KOPT-K1 (cell line): ENCODE data around the gene INPP5A.
"Not testable (repeated sequence)": the region's sequence is repeated elsewhere in the genome, so short reads cannot be mapped to it uniquely, and the experiment has no call there.

Source experiments
- H3K27ac ChIP-seq: fragments of 200-600 bp; sonication (generic); 2 replicates; pipeline ENCODE4 v1.5.1; 2016; ENCODE audit warnings: antibody characterized with exemption, mild to moderate bottlenecking, low read depth, low read length; ENCODE audit not compliant: poor library complexity, severe bottlenecking
- H3K36me3 ChIP-seq: fragments of 200-600 bp; sonication (generic); 2 replicates; pipeline ENCODE4 v1.5.1; 2017; ENCODE audit warnings: antibody characterized with exemption, mild to moderate bottlenecking, low read length, moderate library complexity; ENCODE audit not compliant: insufficient read depth
- H3K9me3 ChIP-seq: fragments of 200-600 bp; sonication (generic); 2 replicates; pipeline ENCODE4 v1.5.1; 2017; ENCODE audit warnings: antibody characterized with exemption, low read length, mild to moderate bottlenecking; ENCODE audit not compliant: insufficient read depth, poor library complexity, severe bottlenecking

INPP5A gene

DNA sequence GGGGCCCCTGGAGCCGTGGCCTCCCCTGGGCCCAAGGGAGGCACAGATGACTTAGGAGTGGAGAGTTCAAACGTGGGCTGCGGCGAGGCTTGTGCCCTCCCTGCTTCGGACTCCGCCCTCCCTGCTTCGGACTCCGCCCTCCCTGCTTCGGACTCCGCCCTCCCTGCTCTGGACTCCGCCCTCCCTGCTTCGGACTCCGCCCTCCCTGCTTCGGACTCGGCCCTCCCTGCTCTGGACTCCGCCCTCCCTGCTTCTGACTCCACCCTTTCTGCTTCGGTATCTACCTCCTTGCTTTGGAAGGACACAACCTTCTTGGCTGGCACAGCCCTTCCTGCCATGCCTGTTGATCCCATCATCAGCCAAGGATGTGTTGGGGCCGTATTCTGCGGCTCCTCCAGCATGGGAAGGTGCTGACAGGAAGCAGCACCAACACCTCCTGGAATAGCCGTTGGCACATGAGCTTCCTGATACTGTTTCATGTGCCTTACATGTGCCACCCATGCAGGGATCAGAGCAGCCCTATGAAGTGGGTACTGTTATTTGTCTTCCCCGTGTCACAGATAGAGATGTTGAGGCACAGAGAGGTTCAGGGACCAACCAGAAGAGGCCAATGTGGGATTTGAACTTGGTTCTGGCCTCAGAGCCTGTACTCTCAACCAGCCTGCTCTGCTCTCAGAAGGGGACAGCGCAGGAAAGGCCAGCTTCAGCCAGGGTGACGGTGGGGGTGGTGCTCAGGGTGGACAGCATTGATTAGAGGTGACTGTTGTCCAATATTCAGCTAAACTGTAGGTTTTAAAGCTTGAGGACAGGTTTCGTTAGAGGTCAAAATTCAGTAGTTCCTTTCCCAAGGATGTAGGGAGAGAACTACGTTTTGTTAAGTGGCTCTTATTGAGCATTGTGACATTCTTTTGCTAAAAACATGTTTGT is 133.9 kb downstream of the INPP5A start:
- no peaks in the 10 kb centered on the region for H3K9me3 ChIP-seq
- no peak overlapping the region for H3K27ac ChIP-seq
- no peaks in the 10 kb centered on the region for H3K36me3 ChIP-seq

DNA sequence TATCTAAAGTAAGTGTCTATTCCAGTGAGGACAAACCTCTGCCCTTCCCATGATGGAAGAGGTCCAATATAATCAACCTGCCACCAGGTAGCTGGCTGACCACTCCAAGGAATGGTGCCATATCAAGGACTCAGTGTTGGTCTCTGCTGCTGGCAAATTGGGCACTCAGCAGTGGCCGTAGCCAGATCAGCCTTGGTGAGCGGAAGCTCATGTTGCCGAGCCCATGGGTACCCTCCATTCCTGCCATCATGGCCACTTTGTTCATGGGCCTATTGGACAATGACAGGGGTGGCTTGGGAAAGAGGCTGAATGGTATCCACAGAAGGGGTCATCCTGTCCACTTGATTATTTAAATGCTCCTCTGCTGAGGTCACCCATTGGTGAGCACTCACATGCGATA is 136.2 kb downstream of the INPP5A start:
- not testable (repeated sequence) for H3K9me3 ChIP-seq, H3K27ac ChIP-seq, H3K36me3 ChIP-seq

DNA sequence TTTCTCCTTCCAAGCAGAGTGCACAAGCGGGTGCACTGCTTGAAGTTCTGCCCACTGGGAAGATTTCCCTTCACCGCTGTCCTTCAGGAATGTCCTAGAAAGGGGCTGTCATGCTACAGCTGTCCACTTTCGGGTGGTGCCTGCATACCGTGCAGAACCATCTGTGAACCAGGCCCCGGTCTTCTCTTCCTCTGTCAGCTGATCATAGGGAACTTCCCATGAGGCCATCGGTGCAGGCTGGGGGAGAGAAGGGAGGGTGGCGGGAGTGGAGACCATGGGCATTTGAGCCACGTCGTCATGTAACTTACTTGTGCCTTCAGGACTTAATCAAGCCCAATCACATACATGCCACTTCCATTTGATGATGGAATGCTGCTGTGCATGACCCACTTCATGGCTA is 136.7 kb downstream of the INPP5A start:
- Histone ChIP-seq H3K27ac (no peak overlapping the region), H3K36me3 (no peaks in the 10 kb centered on the region), H3K9me3 (no peaks in the 10 kb centered on the region)

GRCh38 chr10:132675031-132675740 is 137.6 kb downstream of the INPP5A start:
- Histone ChIP-seq H3K9me3 (no peaks in the 10 kb centered on the region), H3K36me3 (no peaks in the 10 kb centered on the region), H3K27ac (no peak overlapping the region)

- H3K9me3 ChIP-seq = no peaks in the 10 kb centered on the region
- H3K36me3 ChIP-seq = no peaks in the 10 kb centered on the region
- H3K27ac ChIP-seq = no peak overlapping the region
Observed at GRCh38 chr10:132676193-132676891, 138.8 kb downstream of the INPP5A start.

GRCh38 chr10:132677096-132677472 is 139.5 kb downstream of the INPP5A start:
- H3K9me3 ChIP-seq = no peaks in the 10 kb centered on the region
- H3K36me3 ChIP-seq = no peaks in the 10 kb centered on the region
- no peak overlapping the region for H3K27ac ChIP-seq

DNA sequence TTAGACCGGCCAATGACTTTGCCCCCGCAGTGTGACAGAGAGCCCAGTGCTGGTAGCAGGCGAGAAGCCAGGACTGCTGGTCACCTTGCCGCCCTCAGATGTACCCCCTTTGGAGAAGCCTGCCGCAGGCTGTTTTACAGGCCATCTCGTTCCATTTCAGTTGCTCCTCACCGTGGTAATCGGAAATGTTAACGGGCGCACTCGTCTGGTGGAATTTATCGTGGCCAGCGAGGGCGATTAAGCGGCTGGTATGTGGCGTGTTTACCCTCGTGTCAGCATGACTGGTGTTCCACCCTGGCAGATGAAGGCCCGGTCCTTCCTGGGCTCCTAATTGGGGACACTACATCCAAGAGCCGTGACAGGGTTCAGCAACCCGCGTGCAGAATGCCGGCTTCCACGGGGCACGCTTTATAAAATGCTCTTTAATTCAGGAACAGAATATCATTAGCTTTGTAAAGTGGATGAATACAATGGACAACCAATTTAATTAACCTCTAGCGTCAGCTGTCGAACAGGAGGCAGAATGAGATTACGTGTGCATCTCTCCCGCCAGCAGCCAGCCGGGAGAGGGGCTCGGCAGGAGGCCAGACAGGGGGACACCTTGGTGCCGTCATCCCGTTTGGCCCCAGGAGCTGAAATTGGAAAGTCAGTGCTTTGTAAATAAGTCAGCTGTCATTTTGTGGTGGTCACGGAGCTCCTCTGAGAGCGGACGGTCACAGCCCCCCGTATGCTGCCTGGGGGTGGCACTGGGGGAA is 140.1 kb downstream of the INPP5A start:
- Histone ChIP-seq H3K36me3 (no peaks in the 10 kb centered on the region), H3K27ac (no peak overlapping the region), H3K9me3 (no peaks in the 10 kb centered on the region)

GRCh38 chr10:132678436-132679216 is 141.0 kb downstream of the INPP5A start:
- Histone ChIP-seq H3K27ac (no peak overlapping the region), H3K9me3 (no peaks in the 10 kb centered on the region), H3K36me3 (no peaks in the 10 kb centered on the region)

DNA sequence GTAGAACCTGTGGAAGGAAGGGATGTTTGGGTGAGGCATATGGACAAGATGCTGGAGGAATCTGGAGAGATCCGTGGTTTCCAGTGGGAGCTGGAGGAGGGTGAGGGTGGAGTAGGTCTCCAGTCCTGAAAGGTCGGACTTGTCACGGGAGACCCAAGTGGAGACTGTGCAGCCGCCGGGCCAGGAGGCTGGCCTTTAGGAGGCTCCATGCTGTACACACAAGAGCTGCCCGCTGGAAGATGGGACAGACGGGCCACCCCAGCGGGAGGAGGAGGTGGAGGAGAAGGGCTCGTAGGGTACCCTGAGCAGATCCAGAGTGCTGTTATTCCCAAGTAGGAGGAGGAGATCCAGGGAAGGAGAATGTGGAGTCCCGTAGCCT is 141.6 kb downstream of the INPP5A start:
- H3K36me3 ChIP-seq = no peaks in the 10 kb centered on the region
- H3K9me3 ChIP-seq = no peaks in the 10 kb centered on the region
- no peak overlapping the region for H3K27ac ChIP-seq

- Histone ChIP-seq H3K27ac (no peak overlapping the region), H3K36me3 (no peaks in the 10 kb centered on the region), H3K9me3 (no peaks in the 10 kb centered on the region)
Observed at GRCh38 chr10:132679640-132680039, 142.1 kb downstream of the INPP5A start.

DNA sequence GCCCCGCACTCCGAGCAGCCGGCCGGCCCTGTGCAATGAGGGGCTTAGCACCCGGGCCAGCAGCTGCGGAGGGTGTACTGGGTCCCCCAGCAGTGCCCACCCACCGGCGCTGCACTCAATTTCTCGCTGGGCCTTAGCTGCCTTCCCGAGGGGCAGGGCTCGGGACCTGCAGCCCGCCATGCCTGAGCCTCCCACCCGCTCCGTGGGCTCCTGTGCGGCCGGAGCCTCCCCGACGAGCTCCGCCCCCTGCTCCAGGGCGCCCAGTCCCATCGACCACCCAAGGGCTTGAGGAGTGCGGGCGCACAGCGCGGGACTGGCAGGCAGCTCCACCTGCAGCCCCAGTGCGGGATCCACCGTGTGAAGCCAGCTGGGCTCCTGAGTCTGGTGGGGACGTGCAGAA is 143.2 kb downstream of the INPP5A start:
- H3K9me3 ChIP-seq, H3K36me3 ChIP-seq, H3K27ac ChIP-seq: not testable (repeated sequence)

DNA sequence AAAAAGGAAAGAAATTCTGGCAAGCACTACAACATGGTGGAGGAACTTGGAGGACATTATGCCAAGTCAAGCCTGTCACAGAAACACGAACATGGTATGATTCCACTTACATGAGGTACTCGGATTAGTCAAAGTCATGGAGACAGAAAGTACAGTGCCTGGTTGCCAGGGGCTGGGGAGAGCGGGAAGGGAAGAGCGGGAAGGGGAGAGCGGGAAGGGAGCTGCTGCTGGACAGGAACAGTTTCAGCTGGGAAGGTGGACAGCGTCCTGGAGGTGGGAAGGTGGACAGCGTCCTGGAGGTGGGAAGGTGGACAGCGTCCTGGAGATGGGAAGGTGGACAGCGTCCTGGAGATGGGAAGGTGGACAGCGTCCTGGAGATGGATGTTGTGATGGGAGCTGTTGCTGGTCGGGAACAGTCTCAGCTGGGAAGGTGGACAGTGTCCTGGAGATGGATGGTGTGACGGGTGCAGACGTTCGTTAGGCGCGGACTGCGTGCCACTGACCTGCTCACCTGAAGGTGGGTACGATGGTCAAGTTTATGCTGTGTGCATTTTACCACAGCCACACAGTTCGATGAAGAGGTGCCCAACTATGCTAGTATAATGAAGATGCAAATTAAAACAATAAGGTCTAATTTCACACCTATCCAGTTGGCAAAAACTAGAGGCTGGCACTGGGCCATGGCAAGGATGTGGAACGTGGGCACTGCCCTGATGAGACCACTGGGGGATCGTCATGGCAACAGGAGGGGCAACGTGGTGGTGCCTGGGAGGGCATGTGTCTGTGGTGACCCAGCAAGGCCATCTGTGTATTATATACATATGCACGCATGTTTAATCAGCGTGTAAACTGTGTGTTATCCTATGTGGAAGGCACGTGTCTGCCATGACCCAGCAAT is 144.5 kb downstream of the INPP5A start:
- Histone ChIP-seq H3K36me3 (no peaks in the 10 kb centered on the region), H3K9me3 (no peaks in the 10 kb centered on the region), H3K27ac (no peak overlapping the region)

- H3K36me3 ChIP-seq = no peaks in the 10 kb centered on the region
- no peaks in the 10 kb centered on the region for H3K9me3 ChIP-seq
- H3K27ac ChIP-seq = peak overlapping the region; percentile 57
Observed at GRCh38 chr10:132684164-132684891, 146.7 kb downstream of the INPP5A start.
